BE2C (cell line): Measurements from ENCODE around the gene SAE1.

Experiments
- DNase-seq: peaks from one replicate; pipeline ENCODE4 v3.0.0-alpha.2; 2020
- H3K27me3 ChIP-seq: fragments of 250-450 bp; sonication (Bioruptor Pico); 2 replicates; pipeline ENCODE4 v1.5.1; 2020; ENCODE audit warnings: mild to moderate bottlenecking
- H3K36me3 ChIP-seq: fragments of 250-450 bp; sonication (Bioruptor Pico); 2 replicates; pipeline ENCODE4 v1.5.1; 2020; ENCODE audit warnings: mild to moderate bottlenecking
- H3K4me1 ChIP-seq: fragments of 250-450 bp; sonication (Bioruptor Pico); 2 replicates; pipeline ENCODE4 v1.5.1; 2020
- H3K4me3 ChIP-seq: 2 replicates; pipeline ENCODE4 v1.5.1; 2011; ENCODE audit warnings: low read depth, low read length
- H3K9me3 ChIP-seq: fragments of 250-450 bp; sonication (Bioruptor Pico); 2 replicates; pipeline ENCODE4 v1.5.1; 2020
- TF ChIP-seq, protein P1 (sequence below): IDR thresholded peaks from 2 replicates; pipeline ENCODE4 v1.5.1; 2012; ENCODE audit warnings: mild to moderate bottlenecking, low read depth, low read length

The SAE1 gene

DNA sequence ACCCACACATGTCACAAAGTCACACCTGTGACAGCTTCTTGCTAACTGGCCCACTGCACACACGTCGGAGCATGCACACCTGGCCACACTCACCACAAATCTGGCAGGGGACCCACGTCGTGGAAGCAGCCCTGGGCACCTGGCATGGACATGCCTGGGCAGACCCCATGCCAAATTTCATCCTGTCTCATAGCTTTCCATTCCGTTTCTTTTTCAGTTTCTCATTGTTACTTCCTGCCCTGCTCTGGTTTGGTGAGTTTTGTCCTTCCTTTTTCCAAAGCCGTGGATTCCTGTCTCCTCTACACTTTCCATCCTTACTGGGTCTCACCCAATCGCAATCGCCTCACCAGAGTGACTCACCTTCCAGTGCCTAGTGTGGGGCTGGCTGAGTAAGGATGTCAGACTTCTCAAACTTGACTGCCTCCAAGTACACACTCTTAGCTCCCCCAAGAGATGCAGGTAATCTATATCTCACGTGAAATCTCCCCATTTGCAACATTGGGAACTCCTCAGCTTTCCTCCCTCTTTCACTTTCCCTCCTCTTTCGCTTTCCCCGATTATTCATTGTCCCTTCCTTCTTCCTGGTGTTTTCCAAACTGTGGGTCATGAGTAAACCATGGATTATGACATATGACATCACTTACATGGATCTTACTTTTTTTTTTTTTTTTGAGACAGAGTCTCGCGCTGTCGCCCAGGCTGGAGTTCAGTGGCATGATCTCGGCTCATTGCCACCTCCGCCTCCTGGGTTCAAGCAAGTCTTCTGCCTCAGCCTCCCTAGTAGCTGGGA is 102.0 kb downstream of the SAE1 start:
- no peaks in the 10 kb centered on the region for H3K36me3 ChIP-seq
- H3K27me3 ChIP-seq, result no peaks in the 10 kb centered on the region
- no peak for DNase-seq
- no peaks in the 10 kb centered on the region for H3K9me3 ChIP-seq
- TF ChIP-seq, protein P1, sequence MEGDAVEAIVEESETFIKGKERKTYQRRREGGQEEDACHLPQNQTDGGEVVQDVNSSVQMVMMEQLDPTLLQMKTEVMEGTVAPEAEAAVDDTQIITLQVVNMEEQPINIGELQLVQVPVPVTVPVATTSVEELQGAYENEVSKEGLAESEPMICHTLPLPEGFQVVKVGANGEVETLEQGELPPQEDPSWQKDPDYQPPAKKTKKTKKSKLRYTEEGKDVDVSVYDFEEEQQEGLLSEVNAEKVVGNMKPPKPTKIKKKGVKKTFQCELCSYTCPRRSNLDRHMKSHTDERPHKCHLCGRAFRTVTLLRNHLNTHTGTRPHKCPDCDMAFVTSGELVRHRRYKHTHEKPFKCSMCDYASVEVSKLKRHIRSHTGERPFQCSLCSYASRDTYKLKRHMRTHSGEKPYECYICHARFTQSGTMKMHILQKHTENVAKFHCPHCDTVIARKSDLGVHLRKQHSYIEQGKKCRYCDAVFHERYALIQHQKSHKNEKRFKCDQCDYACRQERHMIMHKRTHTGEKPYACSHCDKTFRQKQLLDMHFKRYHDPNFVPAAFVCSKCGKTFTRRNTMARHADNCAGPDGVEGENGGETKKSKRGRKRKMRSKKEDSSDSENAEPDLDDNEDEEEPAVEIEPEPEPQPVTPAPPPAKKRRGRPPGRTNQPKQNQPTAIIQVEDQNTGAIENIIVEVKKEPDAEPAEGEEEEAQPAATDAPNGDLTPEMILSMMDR, result no peak
- peaks cover 5% of the 10 kb centered on the region for H3K4me1 ChIP-seq
- no peak overlapping the region for H3K4me3 ChIP-seq

- DNase-seq, result no peak
- H3K4me1 ChIP-seq, result peaks cover 10% of the 10 kb centered on the region
- TF ChIP-seq, protein P1, result no peak
Measured at GRCh38 chr19:47236072-47236675, 105.5 kb downstream of the SAE1 start.

GRCh38 chr19:47239152-47239551 is 108.5 kb downstream of the SAE1 start:
- TF ChIP-seq, protein P1, result no peak
- no peak for DNase-seq
- H3K4me1 ChIP-seq, result peaks cover 14% of the 10 kb centered on the region

More at GRCh38 chr19:47236072-47236675, 105.5 kb downstream of the SAE1 start:
- Histone ChIP-seq H3K9me3 (no peaks in the 10 kb centered on the region), H3K27me3 (no peaks in the 10 kb centered on the region), H3K36me3 (no peaks in the 10 kb centered on the region), H3K4me3 (no peak overlapping the region)

GRCh38 chr19:47239610-47240296 is 109.1 kb downstream of the SAE1 start:
- no peaks in the 10 kb centered on the region for H3K36me3 ChIP-seq
- peak overlapping the region; percentile 39 for H3K4me3 ChIP-seq
- H3K9me3 ChIP-seq, result no peaks in the 10 kb centered on the region
- DNase-seq, result peak; percentile 95
- peaks cover 14% of the 10 kb centered on the region for H3K4me1 ChIP-seq
- no peaks in the 10 kb centered on the region for H3K27me3 ChIP-seq
- TF ChIP-seq, protein P1, result no peak

More at GRCh38 chr19:47239152-47239551, 108.5 kb downstream of the SAE1 start:
- Histone ChIP-seq H3K27me3 (no peaks in the 10 kb centered on the region), H3K9me3 (no peaks in the 10 kb centered on the region), H3K4me3 (peak overlapping the region; percentile 49), H3K36me3 (no peaks in the 10 kb centered on the region)

DNA sequence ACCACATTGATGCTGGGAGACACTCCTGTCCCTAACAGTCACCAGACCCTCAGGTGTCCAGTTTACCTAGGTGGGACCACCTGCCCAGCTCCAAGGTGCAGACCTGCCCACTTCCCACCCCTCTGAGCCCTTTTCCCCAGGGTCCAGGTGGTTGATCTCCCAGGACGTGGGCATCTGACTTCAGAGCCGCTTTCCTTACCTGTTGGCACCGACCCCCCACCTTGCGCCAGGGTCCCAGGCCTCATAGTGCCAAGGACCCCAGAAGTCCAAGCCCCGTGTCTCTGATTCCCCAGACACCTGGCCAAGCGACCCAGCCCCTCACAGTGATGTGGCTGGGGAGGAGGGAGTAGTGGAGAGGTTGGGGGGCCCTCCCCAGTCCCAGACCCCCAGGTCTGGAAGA is 109.9 kb downstream of the SAE1 start:
- Histone ChIP-seq H3K9me3 (no peaks in the 10 kb centered on the region), H3K4me3 (no peak overlapping the region; the same call in 1 of the 2 replicates), H3K4me1 (peaks cover 14% of the 10 kb centered on the region), H3K27me3 (no peaks in the 10 kb centered on the region), H3K36me3 (no peaks in the 10 kb centered on the region)
- TF ChIP-seq, protein P1, result no peak
- DNase-seq, result no peak
